DMS53 treated with DMSO at 0.1 percent for 48 hours (cell line): ENCODE results near the gene CTCF.

ENCODE experiments used
- DNase-seq: peaks from one replicate; lab custom pipeline; 2025; ENCODE audit not compliant: unreplicated experiment; lab: John Stamatoyannopoulos, UW

The CTCF gene

GRCh38 chr16:67677712-67678111, 115.4 kb downstream of the CTCF start:
- DNase-seq = no peak

- no peak for DNase-seq
These were observed 116.2 kb downstream of the CTCF start for GRCh38 chr16:67678354-67679023.

GRCh38 chr16:67679935-67680897, 117.9 kb downstream of the CTCF start:
- DNase-seq = no peak

GRCh38 chr16:67683767-67684166, 121.4 kb downstream of the CTCF start:
- DNase-seq = no peak

GRCh38 chr16:67685388-67686112, 123.2 kb downstream of the CTCF start:
- no peak for DNase-seq
